Sigmoid colon (tissue), 7 donors: ENCODE data around the gene CDON. TPM values are rescaled to one million over a fixed set of nuclear protein-coding genes. Genes with fewer than 3 reads are reported as not detected.

Experiments
- DNase-seq: peaks from one replicate; pipeline ENCODE4 v3.0.0-alpha.2; 2019
- H3K27ac ChIP-seq, 4 donors: fragments of 200-600 bp; sonication (generic); one replicate each; pipeline ENCODE4 v1.5.1; 2016 to 2019; ENCODE audit warnings: mild to moderate bottlenecking in 1 of 4
- H3K27me3 ChIP-seq, 3 donors: fragments of 200-600 bp; sonication (generic); one replicate each; pipeline ENCODE4 v1.5.1; 2019; ENCODE audit warnings: mild to moderate bottlenecking in 1 of 3
- H3K36me3 ChIP-seq, 4 donors: fragments of 200-600 bp; sonication (generic); one replicate each; pipeline ENCODE4 v1.5.1; 2016 to 2019
- H3K4me1 ChIP-seq, 4 donors: fragments of 200-600 bp; sonication (generic); one replicate each; pipeline ENCODE4 v1.5.1; 2017 to 2019
- H3K4me3 ChIP-seq, 4 donors: fragments of 200-600 bp; sonication (generic); one replicate each; pipeline ENCODE4 v1.5.1; 2017 to 2019; ENCODE audit warnings: mild to moderate bottlenecking in 2 of 4, moderate library complexity in 1 of 4
- H3K9me3 ChIP-seq, 4 donors: fragments of 200-600 bp in 3 of 4; sonication (generic) in 3 of 4; one replicate each; pipeline versions ENCODE4 v1.5.1 to v1.6.1; 2013 to 2019
- CTCF ChIP-seq, 4 experiments: fragments of 450-650 bp in 3 of 4; fragments of 200-600 bp in 1 of 4; IDR thresholded peaks; one replicate each; pipeline ENCODE4 v1.5.1; 2016 to 2019; ENCODE audit warnings: antibody characterized with exemption in 4 of 4, mild to moderate bottlenecking in 3 of 4, moderate library complexity in 2 of 4
- EP300 ChIP-seq, 4 donors: sonication (generic); formaldehyde crosslinking; IDR thresholded peaks; one replicate each; pipeline ENCODE4 v1.6.1; 2017; ENCODE audit warnings: antibody characterized with exemption in 4 of 4
- POLR2A ChIP-seq, 2 donors: fragments of 450-650 bp; IDR thresholded peaks; one replicate each; pipeline ENCODE4 v1.6.1; 2016; ENCODE audit warnings: antibody characterized with exemption in 2 of 2, mild to moderate bottlenecking in 2 of 2, moderate library complexity in 2 of 2
- POLR2AphosphoS5 ChIP-seq, 4 donors: sonication (generic); formaldehyde crosslinking; IDR thresholded peaks; one replicate each; pipeline ENCODE4 v1.6.1; 2017; ENCODE audit warnings: antibody characterized with exemption in 4 of 4
- WGBS, 2 donors: extraction: QIAGEN DNeasy Blood & Tissue Kit; methylation state at CpG; one replicate each; pipeline ENCODE4 v1.1.7; 2013; 5-methylcytosine and 5-hydroxymethylcytosine counted together
- intact Hi-C: fragments of 100-400 bp; cut with DNase I; formaldehyde crosslinking; loops from one replicate; pipeline ENCODE4 v1.15.1; 2023
- polyA plus RNA-seq, 3 donors: library from polyadenylated mRNA; stranded (reverse); fragments of 200-250 nt; gene quantifications; one replicate each; pipeline ENCODE4 v1.2.3, GENCODE V29; 2013
- total RNA-seq, 4 donors: library from RNA; depleted of rRNA; stranded (reverse); fragments of >200 nt; gene quantifications; one replicate each; pipeline ENCODE4 v1.1.0, GENCODE V29; 2016
- donor health status: healthy with polysubstance abuse.
- donor health status: Bipolar disorder and iron deficiency.
- donor health status: healthy.

Gene CDON
- total and polyA plus RNA-seq, 7 donors = under 0.01 to 88.1 (median 48.9) TPM

GRCh38 chr11:126063507-126063852 lies 814 bp upstream of the CDON start:
- intact Hi-C loops = loop anchor here (1.0 to 5.0 kb wide), 8 partner anchors 37 to 204 kb away; partner anchors contain the start of genes FOXRED1 and SRPRA
- Histone ChIP-seq H3K4me3 (peak overlapping the region in 3 of 4 donors; percentile 73 to 94 (median 83)), H3K4me1 (peaks cover 0 to 36% (median 28%) of the 10 kb centered on the region in 4 donors), H3K36me3 (no peaks in the 10 kb centered on the region), H3K27me3 (no peaks in the 10 kb centered on the region), H3K27ac (peak overlapping the region; percentile 83 to 95 (median 92)), H3K9me3 (no peaks in the 10 kb centered on the region)
- WGBS, 2 donors = 6 to 20% methylated on average over 10 of the region's 10 CpGs
- DNase-seq = no peak
- TF ChIP-seq POLR2A (IDR thresholded peaks at IDR 0.05) (no peak), EP300 (IDR thresholded peaks at IDR 0.05) (no peak), CTCF (IDR thresholded peaks at IDR 0.05) (no peak), POLR2AphosphoS5 (IDR thresholded peaks at IDR 0.05) (no peak)

- DNase-seq = peak; percentile 78
- Histone ChIP-seq H3K4me1 (peaks cover 0 to 51% (median 41%) of the 10 kb centered on the region in 4 donors), H3K27ac (peak overlapping the region; percentile 83 to 95 (median 92)), H3K9me3 (no peaks in the 10 kb centered on the region), H3K27me3 (no peaks in the 10 kb centered on the region), H3K36me3 (no peaks in the 10 kb centered on the region), H3K4me3 (peak overlapping the region; percentile 73 to 94 (median 82))
- 1% methylated on average over 57 of the region's 57 CpGs for WGBS, 2 donors
- intact Hi-C loops = loop anchor here (2.0 to 5.0 kb wide), 7 partner anchors 35 to 205 kb away; partner anchors contain the start of genes FOXRED1 and SRPRA
- peak; percentile 43 to 70 (median 56) for TF ChIP-seq CTCF (IDR thresholded peaks at IDR 0.05)
- TF ChIP-seq POLR2A (IDR thresholded peaks at IDR 0.05) = no peak
- TF ChIP-seq POLR2AphosphoS5 (IDR thresholded peaks at IDR 0.05) = peak in 3 of 4 donors; percentile 33 to 44 (median 36)
- no peak for TF ChIP-seq EP300 (IDR thresholded peaks at IDR 0.05)
These were observed 673 bp downstream of the CDON start for GRCh38 chr11:126061707-126062678.

GRCh38 chr11:126060757-126061171 lies 1.9 kb downstream of the CDON start:
- Histone ChIP-seq H3K9me3 (no peaks in the 10 kb centered on the region), H3K27me3 (no peaks in the 10 kb centered on the region), H3K4me1 (peaks cover 0 to 63% (median 51%) of the 10 kb centered on the region in 4 donors), H3K4me3 (peak overlapping the region in 3 of 4 donors; percentile 73 to 94 (median 83)), H3K27ac (peak overlapping the region; percentile 83 to 95 (median 92)), H3K36me3 (no peaks in the 10 kb centered on the region)
- no peak for DNase-seq
- TF ChIP-seq CTCF (IDR thresholded peaks at IDR 0.05) = no peak
- TF ChIP-seq POLR2AphosphoS5 (IDR thresholded peaks at IDR 0.05) = peak; percentile 31 to 63 (median 45)
- WGBS, 2 donors = 58 to 59% methylated on average over 2 of the region's 2 CpGs
- intact Hi-C loops = loop anchor here (5.0 kb wide), 4 partner anchors 102 to 207 kb away; partner anchors contain the start of genes FOXRED1 and SRPRA

GRCh38 chr11:126059238-126059781 lies 3.4 kb downstream of the CDON start:
- H3K9me3 ChIP-seq = no peaks in the 10 kb centered on the region
- DNase-seq = no peak
- peaks cover 0 to 78% (median 61%) of the 10 kb centered on the region in 4 donors for H3K4me1 ChIP-seq
- intact Hi-C loops = no loop called here
- H3K27me3 ChIP-seq = no peaks in the 10 kb centered on the region
- peak overlapping the region; percentile 2 to 94 (median 32) for H3K4me3 ChIP-seq
- peak overlapping the region in 3 of 4 donors; percentile 90 to 95 (median 93) for H3K27ac ChIP-seq
- H3K36me3 ChIP-seq = no peaks in the 10 kb centered on the region
- TF ChIP-seq POLR2AphosphoS5 (IDR thresholded peaks at IDR 0.05) (peak in 1 of 4 donors; percentile 5), POLR2A (IDR thresholded peaks at IDR 0.05) (no peak)
- WGBS, 2 donors = 53 to 80% methylated on average over 10 of the region's 10 CpGs
